ENCODE measurements around the gene AREL1.

AREL1 gene

GRCh38 chr14:74711651-74712050, 1.2 kb downstream of the AREL1 start:
- H3K27ac ChIP-seq: no peak overlapping the region
- TF ChIP-seq, protein P1, sequence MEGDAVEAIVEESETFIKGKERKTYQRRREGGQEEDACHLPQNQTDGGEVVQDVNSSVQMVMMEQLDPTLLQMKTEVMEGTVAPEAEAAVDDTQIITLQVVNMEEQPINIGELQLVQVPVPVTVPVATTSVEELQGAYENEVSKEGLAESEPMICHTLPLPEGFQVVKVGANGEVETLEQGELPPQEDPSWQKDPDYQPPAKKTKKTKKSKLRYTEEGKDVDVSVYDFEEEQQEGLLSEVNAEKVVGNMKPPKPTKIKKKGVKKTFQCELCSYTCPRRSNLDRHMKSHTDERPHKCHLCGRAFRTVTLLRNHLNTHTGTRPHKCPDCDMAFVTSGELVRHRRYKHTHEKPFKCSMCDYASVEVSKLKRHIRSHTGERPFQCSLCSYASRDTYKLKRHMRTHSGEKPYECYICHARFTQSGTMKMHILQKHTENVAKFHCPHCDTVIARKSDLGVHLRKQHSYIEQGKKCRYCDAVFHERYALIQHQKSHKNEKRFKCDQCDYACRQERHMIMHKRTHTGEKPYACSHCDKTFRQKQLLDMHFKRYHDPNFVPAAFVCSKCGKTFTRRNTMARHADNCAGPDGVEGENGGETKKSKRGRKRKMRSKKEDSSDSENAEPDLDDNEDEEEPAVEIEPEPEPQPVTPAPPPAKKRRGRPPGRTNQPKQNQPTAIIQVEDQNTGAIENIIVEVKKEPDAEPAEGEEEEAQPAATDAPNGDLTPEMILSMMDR (conservative IDR thresholded peaks at IDR 0.05): no peak
- TF ChIP-seq ZFX (IDR thresholded peaks at IDR 0.05): no peak

GRCh38 chr14:74710480-74710879, 2.4 kb downstream of the AREL1 start:
- no peak overlapping the region for H3K27ac ChIP-seq
- no peak for TF ChIP-seq ZFX (IDR thresholded peaks at IDR 0.05)
- TF ChIP-seq, protein P1 (conservative IDR thresholded peaks at IDR 0.05): no peak

GRCh38 chr14:74705613-74706500, 7.0 kb downstream of the AREL1 start:
- TF ChIP-seq ZFX (IDR thresholded peaks at IDR 0.05): no peak
- TF ChIP-seq, protein P1 (conservative IDR thresholded peaks at IDR 0.05): no peak
- no peak overlapping the region for H3K27ac ChIP-seq

GRCh38 chr14:74704656-74705055, 8.2 kb downstream of the AREL1 start:
- TF ChIP-seq ZFX (IDR thresholded peaks at IDR 0.05): no peak
- TF ChIP-seq, protein P1 (conservative IDR thresholded peaks at IDR 0.05): no peak
- H3K27ac ChIP-seq: no peak overlapping the region

DNA sequence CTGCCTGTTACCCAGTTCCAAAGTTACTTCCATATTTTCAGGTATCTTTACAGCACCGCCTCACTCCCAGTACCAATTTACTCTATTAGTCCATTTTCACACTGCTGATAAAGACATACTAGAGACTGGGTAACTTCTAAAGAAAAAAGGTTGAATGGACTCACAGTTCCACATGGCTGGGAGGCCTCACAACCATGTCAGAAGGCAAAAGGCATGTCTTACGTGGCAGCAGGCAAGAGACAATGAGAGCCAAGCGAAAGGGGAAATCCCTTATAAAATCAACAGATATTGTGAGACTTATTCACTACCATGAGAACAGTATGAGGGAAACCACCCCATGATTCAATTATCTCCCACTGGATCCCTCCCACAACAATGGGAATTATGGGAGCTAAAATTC, 9.8 kb downstream of the AREL1 start:
- no peak overlapping the region for H3K27ac ChIP-seq
- TF ChIP-seq, protein P1 (conservative IDR thresholded peaks at IDR 0.05): no peak
- TF ChIP-seq ZFX (IDR thresholded peaks at IDR 0.05): no peak

- H3K27ac ChIP-seq: no peak overlapping the region
- TF ChIP-seq ZFX (IDR thresholded peaks at IDR 0.05): no peak
- TF ChIP-seq, protein P1 (conservative IDR thresholded peaks at IDR 0.05): no peak
These were observed 10.6 kb downstream of the AREL1 start for GRCh38 chr14:74702293-74702692.

- no peak overlapping the region for H3K27ac ChIP-seq
- no peak for TF ChIP-seq ZFX (IDR thresholded peaks at IDR 0.05)
- TF ChIP-seq, protein P1 (conservative IDR thresholded peaks at IDR 0.05): no peak
These were observed 14.4 kb downstream of the AREL1 start for GRCh38 chr14:74698465-74698864.

Data from C4-2B (cell line).